H9 (cell line): ENCODE data around the gene IFNL3. TPM values are rescaled to one million over a fixed set of nuclear protein-coding genes. Genes with fewer than 3 reads are reported as not detected.

Source experiments
- DNase-seq: peaks from one replicate; pipeline ENCODE4 v3.0.0-alpha.2; 2017
- H2AFZ ChIP-seq: one replicate; pipeline ENCODE4 v1.6.1; 2013; ENCODE audit warnings: mild to moderate bottlenecking, low read length, control low read depth, moderate library complexity
- H2AK5ac ChIP-seq: 2 replicates; pipeline ENCODE4 v1.6.1; 2013; ENCODE audit warnings: low read length, control low read depth, mixed read lengths; ENCODE audit not compliant: insufficient read length
- H2BK120ac ChIP-seq: one replicate; pipeline ENCODE4 v1.6.1; 2013; ENCODE audit warnings: low read depth, mild to moderate bottlenecking, low read length, control low read depth, inconsistent platforms; ENCODE audit not compliant: poor library complexity, severe bottlenecking
- H2BK12ac ChIP-seq: 2 replicates; pipeline ENCODE4 v1.6.1; 2013; ENCODE audit warnings: low read length, control low read depth, mixed read lengths, low read depth; ENCODE audit not compliant: insufficient read length
- H2BK15ac ChIP-seq: 2 replicates; pipeline ENCODE4 v1.6.1; 2013; ENCODE audit warnings: low read depth, low read length, control low read depth
- H2BK20ac ChIP-seq: one replicate; pipeline ENCODE4 v1.6.1; 2013; ENCODE audit warnings: low read depth, mild to moderate bottlenecking, low read length, control low read depth, inconsistent platforms; ENCODE audit not compliant: poor library complexity, severe bottlenecking
- H2BK5ac ChIP-seq: 2 replicates; pipeline ENCODE4 v1.6.1; 2013; ENCODE audit warnings: low read length, control low read depth, mixed read lengths; ENCODE audit not compliant: insufficient read length
- H3K14ac ChIP-seq: 2 replicates; pipeline ENCODE4 v1.6.1; 2013; ENCODE audit warnings: low read length, control low read depth; ENCODE audit not compliant: insufficient read depth
- H3K18ac ChIP-seq: 2 replicates; pipeline ENCODE4 v1.6.1; 2013; ENCODE audit warnings: low read depth, mild to moderate bottlenecking, mixed read lengths, low read length, control low read depth; ENCODE audit not compliant: insufficient read length
- H3K23ac ChIP-seq: 2 replicates; pipeline ENCODE4 v1.6.1; 2013; ENCODE audit warnings: low read length, control low read depth, mixed read lengths, low read depth; ENCODE audit not compliant: insufficient read length
- H3K23me2 ChIP-seq: 2 replicates; pipeline ENCODE4 v1.6.1; 2013; ENCODE audit warnings: low read depth, mild to moderate bottlenecking, mixed read lengths, low read length, control low read depth; ENCODE audit not compliant: insufficient read length, poor library complexity, severe bottlenecking
- H3K27ac ChIP-seq: 2 replicates; pipeline ENCODE4 v1.5.1; 2013; ENCODE audit warnings: low read length, control low read depth, mixed read lengths, low read depth; ENCODE audit not compliant: insufficient read length
- H3K27me3 ChIP-seq: 2 replicates; pipeline ENCODE4 v1.6.1; 2013; ENCODE audit warnings: low read length, control low read depth, inconsistent platforms; ENCODE audit not compliant: insufficient read depth
- H3K4ac ChIP-seq: 2 replicates; pipeline ENCODE4 v1.6.1; 2013; ENCODE audit warnings: low read depth, mild to moderate bottlenecking, control low read depth, inconsistent platforms, low read length, moderate library complexity
- H3K4me1 ChIP-seq: 2 replicates; pipeline ENCODE4 v1.6.1; 2013; ENCODE audit warnings: low read length, control low read depth, inconsistent platforms; ENCODE audit not compliant: insufficient read depth
- H3K4me2 ChIP-seq: 2 replicates; pipeline ENCODE4 v1.6.1; 2013; ENCODE audit warnings: low read length, control low read depth, mixed read lengths; ENCODE audit not compliant: insufficient read length, insufficient read depth
- H3K56ac ChIP-seq: 2 replicates; pipeline ENCODE4 v1.6.1; 2013; ENCODE audit warnings: low read depth, mild to moderate bottlenecking, mixed read lengths, low read length, control low read depth; ENCODE audit not compliant: insufficient read length
- H3K79me1 ChIP-seq: 2 replicates; pipeline ENCODE4 v1.6.1; 2013; ENCODE audit warnings: low read depth, mild to moderate bottlenecking, moderate library complexity, low read length, control low read depth, inconsistent platforms; ENCODE audit not compliant: insufficient read depth, poor library complexity, severe bottlenecking
- H3K79me2 ChIP-seq: 2 replicates; pipeline ENCODE4 v1.6.1; 2013; ENCODE audit warnings: low read length, control low read depth, inconsistent platforms; ENCODE audit not compliant: insufficient read depth
- H3K9ac ChIP-seq: 2 replicates; pipeline ENCODE4 v1.6.1; 2013; ENCODE audit warnings: low read length, control low read depth, mixed read lengths; ENCODE audit not compliant: insufficient read length; ENCODE audit errors: extremely low read depth
- H3K9me3 ChIP-seq: one replicate; pipeline ENCODE4 v1.6.1; 2013; ENCODE audit warnings: low read depth, low read length, inconsistent platforms; ENCODE audit not compliant: control insufficient read depth
- H3T11ph ChIP-seq: one replicate; pipeline ENCODE4 v1.6.1; 2013; ENCODE audit warnings: mild to moderate bottlenecking, low read length, control low read depth, inconsistent platforms
- H4K20me1 ChIP-seq: one replicate; pipeline ENCODE4 v1.6.1; 2013; ENCODE audit not compliant: control insufficient read depth, insufficient read length, insufficient read depth
- H4K5ac ChIP-seq: 2 replicates; pipeline ENCODE4 v1.6.1; 2013; ENCODE audit warnings: low read depth, mild to moderate bottlenecking, mixed read lengths, low read length, control low read depth; ENCODE audit not compliant: insufficient read length
- H4K8ac ChIP-seq: replicated peaks from 2 replicates; pipeline ENCODE4 v1.6.1; 2013; ENCODE audit warnings: low read length, control low read depth, mixed read lengths, low read depth; ENCODE audit not compliant: insufficient read length
- H4K91ac ChIP-seq: 2 replicates; pipeline ENCODE4 v1.6.1; 2013; ENCODE audit warnings: low read depth, mild to moderate bottlenecking, moderate library complexity, mixed read lengths, low read length, control low read depth; ENCODE audit not compliant: insufficient read length
- H3K27ac Mint-ChIP-seq, 3 experiments: 2 replicates in 2 of 3; 3 replicates in 1 of 3; pipeline ENCODE4 v1.8.0; 2020 to 2021; ENCODE audit warnings: mixed read lengths in 3 of 3, mild to moderate bottlenecking in 1 of 3, moderate library complexity in 1 of 3
- H3K27me3 Mint-ChIP-seq: 2 replicates; pipeline ENCODE4 v1.8.0; 2021; ENCODE audit warnings: low read depth, mild to moderate bottlenecking, moderate library complexity, mixed read lengths
- H3K36me3 Mint-ChIP-seq, 3 experiments: 2 replicates in 2 of 3; 3 replicates in 1 of 3; pipeline ENCODE4 v1.8.0; 2020 to 2021; ENCODE audit warnings: low read depth in 3 of 3, mixed read lengths in 3 of 3; ENCODE audit not compliant: insufficient read depth in 1 of 3
- H3K4me1 Mint-ChIP-seq, 2 experiments: 2 replicates each; pipeline ENCODE4 v1.8.0; 2020; ENCODE audit warnings: mixed read lengths in 2 of 2
- H3K4me3 Mint-ChIP-seq, 2 experiments: 2 replicates in 1 of 2; 3 replicates in 1 of 2; pipeline ENCODE4 v1.8.0; 2020 to 2021; ENCODE audit warnings: mild to moderate bottlenecking in 2 of 2, mixed read lengths in 2 of 2, moderate library complexity in 1 of 2
- H3K9me3 Mint-ChIP-seq, 2 experiments: 2 replicates in 1 of 2; 3 replicates in 1 of 2; pipeline ENCODE4 v1.8.0; 2020; ENCODE audit warnings: mild to moderate bottlenecking in 2 of 2, mixed read lengths in 2 of 2, moderate library complexity in 1 of 2
- WGBS: extraction: QIAGEN DNeasy Blood & Tissue Kit; methylation state at CpG from one replicate; pipeline ENCODE4 v1.1.7; 2013; ENCODE audit warnings: missing lambda C conversion rate, low lambda C conversion rate, mixed read lengths; ENCODE audit not compliant: insufficient read length; ENCODE audit errors: extremely low coverage; 5-methylcytosine and 5-hydroxymethylcytosine counted together
- total RNA-seq: library from RNA; stranded (reverse); gene quantifications from 2 replicates; pipeline ENCODE4 v1.2.1, GENCODE V29; 2021
- TF ChIP-seq, protein P1 (sequence below): fragments of 200-600 bp; sonication (generic); conservative IDR thresholded peaks from 3 replicates; pipeline ENCODE4 v1.8.0; 2021; ENCODE audit warnings: antibody characterized with exemption, mild to moderate bottlenecking

The IFNL3 gene
- total RNA-seq, 1 experiment from 2014 or later = not detected

DNA sequence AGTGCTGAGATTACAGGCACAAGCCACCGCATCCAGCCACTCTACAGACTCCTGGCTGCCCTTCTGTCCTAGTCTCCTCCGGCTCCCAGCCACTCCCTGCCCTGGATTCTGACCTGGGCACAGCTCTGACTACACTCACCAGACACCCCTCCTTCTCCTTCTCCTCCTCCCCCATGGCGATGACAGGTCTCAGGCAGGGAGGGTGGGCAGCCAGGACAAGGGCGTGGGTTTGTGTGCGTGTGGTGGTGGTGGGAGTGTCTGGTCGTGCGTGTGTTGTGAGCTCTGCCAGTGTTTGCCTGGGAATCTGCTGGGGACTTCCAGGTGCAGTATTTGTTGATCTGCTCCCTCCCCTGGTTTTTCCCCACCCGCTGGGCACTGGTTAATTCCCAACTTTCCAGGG lies 51.0 kb downstream of the IFNL3 start:
- Mint-ChIP-seq H3K27ac (peak overlapping the region in 1 of 3 experiments; percentile 47; a peak in 1 of 7 replicates), H3K27me3 (peaks cover 54% of the 10 kb centered on the region), H3K9me3 (no peaks in the 10 kb centered on the region; a peak in 1 of 5 replicates), H3K4me1 (peaks cover 10 to 36% of the 10 kb centered on the region in 2 experiments), H3K36me3 (no peaks in the 10 kb centered on the region), H3K4me3 (no peak overlapping the region)
- Histone ChIP-seq H4K20me1 (no peaks in the 10 kb centered on the region), H3K9ac (no peak overlapping the region), H2BK12ac (no peak overlapping the region), H4K8ac (no peak overlapping the region), H3K18ac (peak overlapping the region; percentile 85), H2BK120ac (no peak overlapping the region), H4K91ac (no peak overlapping the region), H2BK5ac (no peak overlapping the region), H3K27ac (no peak overlapping the region), H3K4ac (no peak overlapping the region), H2AFZ (no peak overlapping the region), H2BK15ac (no peak overlapping the region), H3K4me1 (no peaks in the 10 kb centered on the region), H3K23me2 (peaks cover 7% of the 10 kb centered on the region), H3K27me3 (peaks cover 7% of the 10 kb centered on the region; the same call in 1 of the 2 replicates), H3K79me2 (no peaks in the 10 kb centered on the region), H4K5ac (no peak overlapping the region), H3K4me2 (no peak overlapping the region), H2BK20ac (no peak overlapping the region), H3K56ac (no peak overlapping the region), H3K23ac (no peak overlapping the region), H3K9me3 (no peaks in the 10 kb centered on the region), H3T11ph (no peak overlapping the region), H3K14ac (peak overlapping the region; percentile 88), H3K79me1 (no peaks in the 10 kb centered on the region), H2AK5ac (no peak overlapping the region)
- TF ChIP-seq, protein P1, sequence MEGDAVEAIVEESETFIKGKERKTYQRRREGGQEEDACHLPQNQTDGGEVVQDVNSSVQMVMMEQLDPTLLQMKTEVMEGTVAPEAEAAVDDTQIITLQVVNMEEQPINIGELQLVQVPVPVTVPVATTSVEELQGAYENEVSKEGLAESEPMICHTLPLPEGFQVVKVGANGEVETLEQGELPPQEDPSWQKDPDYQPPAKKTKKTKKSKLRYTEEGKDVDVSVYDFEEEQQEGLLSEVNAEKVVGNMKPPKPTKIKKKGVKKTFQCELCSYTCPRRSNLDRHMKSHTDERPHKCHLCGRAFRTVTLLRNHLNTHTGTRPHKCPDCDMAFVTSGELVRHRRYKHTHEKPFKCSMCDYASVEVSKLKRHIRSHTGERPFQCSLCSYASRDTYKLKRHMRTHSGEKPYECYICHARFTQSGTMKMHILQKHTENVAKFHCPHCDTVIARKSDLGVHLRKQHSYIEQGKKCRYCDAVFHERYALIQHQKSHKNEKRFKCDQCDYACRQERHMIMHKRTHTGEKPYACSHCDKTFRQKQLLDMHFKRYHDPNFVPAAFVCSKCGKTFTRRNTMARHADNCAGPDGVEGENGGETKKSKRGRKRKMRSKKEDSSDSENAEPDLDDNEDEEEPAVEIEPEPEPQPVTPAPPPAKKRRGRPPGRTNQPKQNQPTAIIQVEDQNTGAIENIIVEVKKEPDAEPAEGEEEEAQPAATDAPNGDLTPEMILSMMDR = no peak
- WGBS = no CpG with 5 or more reads among the region's 8 CpGs
- DNase-seq = no peak

Other genes starting within 250 kb of the IFNL3 start
- 14.5 and 16.7 TPM in 2 replicates for gene FBXO27, start 212.5 kb downstream of the IFNL3 start, total RNA-seq
- 0.15 and 0.18 TPM in 2 replicates for gene ACP7, start 160.6 kb downstream of the IFNL3 start, total RNA-seq
- gene PAK4, start 119.2 kb downstream of the IFNL3 start, total RNA-seq = 62.6 and 63.1 TPM in 2 replicates
- 1.9 and 2.7 TPM in 2 replicates for gene NCCRP1, start 48.0 kb downstream of the IFNL3 start, total RNA-seq
- not detected in 2 replicates for gene SYCN, start 40.7 kb downstream of the IFNL3 start, total RNA-seq
- not detected in 2 replicates for gene IFNL4, start 3.9 kb upstream of the IFNL3 start, total RNA-seq
- gene IFNL2, start 23.4 kb upstream of the IFNL3 start, total RNA-seq = not detected in 2 replicates
- not detected in 2 replicates for gene IFNL1, start 51.4 kb upstream of the IFNL3 start, total RNA-seq
- gene LRFN1, start 75.9 kb upstream of the IFNL3 start, total RNA-seq = 4.2 and 4.5 TPM in 2 replicates
- gene GMFG, start 91.0 kb upstream of the IFNL3 start, total RNA-seq = 0.48 TPM in 1 of 2 replicates, not detected in the other
- 134 and 135 TPM in 2 replicates for gene SAMD4B, start 97.4 kb upstream of the IFNL3 start, total RNA-seq
- gene PAF1, start 146.1 kb upstream of the IFNL3 start, total RNA-seq = 34.9 and 38.0 TPM in 2 replicates
- gene MED29, start 146.4 kb upstream of the IFNL3 start, total RNA-seq = 48.3 and 49.2 TPM in 2 replicates
- gene ZFP36, start 161.8 kb upstream of the IFNL3 start, total RNA-seq = 14.6 and 15.4 TPM in 2 replicates
- 167 and 170 TPM in 2 replicates for gene PLEKHG2, start 167.7 kb upstream of the IFNL3 start, total RNA-seq
- 2,711 and 2,810 TPM in 2 replicates for gene RPS16, start 190.9 kb upstream of the IFNL3 start, total RNA-seq
- gene SUPT5H, start 200.6 kb upstream of the IFNL3 start, total RNA-seq = 141 and 145 TPM in 2 replicates
- 121 and 128 TPM in 2 replicates for gene TIMM50, start 235.8 kb upstream of the IFNL3 start, total RNA-seq